Gastroesophageal sphincter (tissue), 3 donors: ENCODE measurements around the gene SPTBN5.

Source experiments
- EP300 ChIP-seq: sonication (generic); formaldehyde crosslinking; IDR thresholded peaks from one replicate; pipeline ENCODE4 v1.6.1; 2017; ENCODE audit warnings: antibody characterized with exemption, mild to moderate bottlenecking
- POLR2A ChIP-seq, 2 donors: fragments of 450-650 bp; IDR thresholded peaks; one replicate each; pipeline ENCODE4 v1.6.1; 2017; ENCODE audit warnings: antibody characterized with exemption in 2 of 2, mild to moderate bottlenecking in 2 of 2, moderate library complexity in 1 of 2
- POLR2AphosphoS5 ChIP-seq: sonication (generic); formaldehyde crosslinking; IDR thresholded peaks from one replicate; pipeline ENCODE4 v1.6.1; 2017; ENCODE audit warnings: antibody characterized with exemption
- TF ChIP-seq, protein P1 (sequence below), 4 experiments: fragments of 200-600 bp in 2 of 4; fragments of 450-650 bp in 2 of 4; sonication (generic) in 1 of 4; IDR thresholded peaks; one replicate each; pipeline ENCODE4 v1.5.1; 2017 to 2019; ENCODE audit warnings: antibody characterized with exemption in 4 of 4, mild to moderate bottlenecking in 2 of 4, moderate library complexity in 2 of 4

DNA sequence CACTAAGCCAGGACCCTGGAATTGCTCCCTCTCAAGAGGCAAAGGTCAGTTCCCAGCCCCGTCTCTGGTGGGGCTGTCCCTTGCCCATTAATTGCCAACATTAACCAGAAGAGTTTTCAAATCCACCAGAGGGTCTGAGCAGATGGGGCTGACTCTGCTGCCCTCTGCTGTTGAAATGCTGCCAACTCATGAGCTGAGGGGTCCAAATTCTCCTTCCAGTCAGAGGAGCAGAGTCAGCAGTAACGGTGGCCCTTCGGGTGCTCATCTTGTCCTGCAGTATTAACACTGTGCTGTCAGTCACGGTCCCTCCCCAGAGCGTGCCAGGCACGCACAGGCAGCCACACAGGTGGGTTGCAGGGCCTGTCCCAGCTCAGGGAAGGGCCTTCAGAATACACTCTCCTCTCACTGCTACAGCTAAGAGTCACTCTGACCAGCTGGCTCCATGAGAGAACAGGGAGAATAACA, 10.7 kb upstream of the SPTBN5 start:
- TF ChIP-seq, protein P1, sequence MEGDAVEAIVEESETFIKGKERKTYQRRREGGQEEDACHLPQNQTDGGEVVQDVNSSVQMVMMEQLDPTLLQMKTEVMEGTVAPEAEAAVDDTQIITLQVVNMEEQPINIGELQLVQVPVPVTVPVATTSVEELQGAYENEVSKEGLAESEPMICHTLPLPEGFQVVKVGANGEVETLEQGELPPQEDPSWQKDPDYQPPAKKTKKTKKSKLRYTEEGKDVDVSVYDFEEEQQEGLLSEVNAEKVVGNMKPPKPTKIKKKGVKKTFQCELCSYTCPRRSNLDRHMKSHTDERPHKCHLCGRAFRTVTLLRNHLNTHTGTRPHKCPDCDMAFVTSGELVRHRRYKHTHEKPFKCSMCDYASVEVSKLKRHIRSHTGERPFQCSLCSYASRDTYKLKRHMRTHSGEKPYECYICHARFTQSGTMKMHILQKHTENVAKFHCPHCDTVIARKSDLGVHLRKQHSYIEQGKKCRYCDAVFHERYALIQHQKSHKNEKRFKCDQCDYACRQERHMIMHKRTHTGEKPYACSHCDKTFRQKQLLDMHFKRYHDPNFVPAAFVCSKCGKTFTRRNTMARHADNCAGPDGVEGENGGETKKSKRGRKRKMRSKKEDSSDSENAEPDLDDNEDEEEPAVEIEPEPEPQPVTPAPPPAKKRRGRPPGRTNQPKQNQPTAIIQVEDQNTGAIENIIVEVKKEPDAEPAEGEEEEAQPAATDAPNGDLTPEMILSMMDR (IDR thresholded peaks at IDR 0.05) = peak in 3 of 4 experiments; percentile 60 to 81 (median 71)
- no peak for TF ChIP-seq EP300
- no peak for TF ChIP-seq POLR2A (IDR thresholded peaks at IDR 0.05)
- peak; percentile 32 for TF ChIP-seq POLR2AphosphoS5
